AG04450 (cell line): ENCODE data around the gene RTN4RL2. TPM values are rescaled to one million over a fixed set of nuclear protein-coding genes. Genes with fewer than 3 reads are reported as not detected.

Source experiments
- CTCF ChIA-PET: fragments of 300-600, 350-600 bp; formaldehyde crosslinking; extraction: SDS; loops from one replicate; lab custom pipeline; 2022; ENCODE audit warnings: antibody characterized with exemption, inconsistent platforms; lab: Charles Lee
- POLR2A ChIA-PET: fragments of 350-600 bp; formaldehyde crosslinking; extraction: SDS; loops from one replicate; lab custom pipeline; 2021; ENCODE audit warnings: antibody characterized with exemption, inconsistent platforms; lab: Yijun Ruan, JAX
- DNase-seq: peaks from one replicate; pipeline ENCODE4 v3.0.0-alpha.2; 2011; ENCODE audit warnings: low read depth, low spot score
- H3K27ac ChIP-seq: one replicate; pipeline ENCODE4 v1.5.1; 2012; ENCODE audit warnings: low read depth, low read length, control low read depth
- H3K27me3 ChIP-seq: one replicate; pipeline ENCODE4 v1.6.0; 2012; ENCODE audit warnings: low read length; ENCODE audit not compliant: control insufficient read depth, insufficient read depth
- H3K4me3 ChIP-seq: 2 replicates; pipeline ENCODE4 v1.5.1; 2011; ENCODE audit warnings: mild to moderate bottlenecking, low read depth, low read length, control low read depth
- H3K9me3 ChIP-seq: 2 replicates; pipeline ENCODE4 v1.5.1; 2012; ENCODE audit warnings: low read length; ENCODE audit not compliant: control insufficient read depth, insufficient read depth
- CTCF ChIP-seq: IDR thresholded peaks from 2 replicates; pipeline ENCODE4 v1.5.1; 2011; ENCODE audit warnings: low read depth, low read length, control low read depth, inconsistent platforms
- polyA plus RNA-seq: library from polyadenylated mRNA; depleted of rRNA; stranded (reverse); fragments of >200 nt; gene quantifications from 2 replicates; pipeline ENCODE4 v1.2.3, GENCODE V29; 2011

The RTN4RL2 gene
- polyA plus RNA-seq, 1 experiment: 0.11 TPM

- ChIA-PET POLR2A (no interaction called here), CTCF (interaction anchor here (1.4 to 1.8 kb wide), 3 partner anchors 28 to 63 kb away, joined by 5 to 6 read pairs (median 6); no protein-coding TSS in a partner anchor)
- Histone ChIP-seq H3K4me3 (no peak overlapping the region), H3K9me3 (no peaks in the 10 kb centered on the region), H3K27ac (no peak overlapping the region), H3K27me3 (peaks cover 32% of the 10 kb centered on the region)
- TF ChIP-seq CTCF: no peak
- DNase-seq: no peak
These were observed 4.3 kb downstream of the RTN4RL2 start for GRCh38 chr11:57464539-57465181.

- POLR2A ChIA-PET: no interaction called here
- no peak overlapping the region for H3K4me3 ChIP-seq
- CTCF ChIA-PET: no interaction called here
- no peak for TF ChIP-seq CTCF
- no peak for DNase-seq
- no peak overlapping the region for H3K27ac ChIP-seq
- H3K9me3 ChIP-seq: no peaks in the 10 kb centered on the region
- H3K27me3 ChIP-seq: peaks cover 19% of the 10 kb centered on the region
These were observed 6.4 kb downstream of the RTN4RL2 start for GRCh38 chr11:57466680-57467079.

GRCh38 chr11:57467508-57468157, 7.3 kb downstream of the RTN4RL2 start:
- Histone ChIP-seq H3K27ac (no peak overlapping the region), H3K9me3 (no peaks in the 10 kb centered on the region), H3K4me3 (no peak overlapping the region), H3K27me3 (peaks cover 14% of the 10 kb centered on the region)
- no peak for TF ChIP-seq CTCF
- no peak for DNase-seq
- CTCF ChIA-PET: interaction anchor here (0.5 kb wide), 1 partner anchor 1208 kb away, joined by 3 read pairs; no protein-coding TSS in a partner anchor
- POLR2A ChIA-PET: no interaction called here

GRCh38 chr11:57468276-57468675, 7.9 kb downstream of the RTN4RL2 start:
- POLR2A ChIA-PET: no interaction called here
- H3K4me3 ChIP-seq: no peak overlapping the region
- DNase-seq: no peak
- no peaks in the 10 kb centered on the region for H3K9me3 ChIP-seq
- CTCF ChIA-PET: no interaction called here
- no peak overlapping the region for H3K27ac ChIP-seq
- no peak for TF ChIP-seq CTCF
- peaks cover 14% of the 10 kb centered on the region for H3K27me3 ChIP-seq

GRCh38 chr11:57469268-57469667, 8.9 kb downstream of the RTN4RL2 start:
- H3K4me3 ChIP-seq: no peak overlapping the region
- H3K9me3 ChIP-seq: no peaks in the 10 kb centered on the region
- peaks cover 11% of the 10 kb centered on the region for H3K27me3 ChIP-seq
- H3K27ac ChIP-seq: no peak overlapping the region
- ChIA-PET CTCF (interaction anchor here (0.6 kb wide), 1 partner anchor 1383 kb away, joined by 4 read pairs; no protein-coding TSS in a partner anchor), POLR2A (no interaction called here)
- TF ChIP-seq CTCF: no peak
- DNase-seq: no peak
